ENCODE measurements around the gene KRT5.

The KRT5 gene

GRCh38 chr12:52539083-52539820, 19.1 kb upstream of the KRT5 start:
- no peak for DNase-seq (ENCODE audit: insufficient read length, low spot score)
- FAIRE-seq = no peak

- DNase-seq (ENCODE audit: insufficient read length, low spot score) (no peak), FAIRE-seq (no peak)
Measured at GRCh38 chr12:52537101-52537500, 16.9 kb upstream of the KRT5 start.

- no peak for FAIRE-seq
- no peak for DNase-seq (ENCODE audit: insufficient read length, low spot score)
Measured at GRCh38 chr12:52535574-52535973, 15.4 kb upstream of the KRT5 start.

GRCh38 chr12:52534482-52534881, 14.3 kb upstream of the KRT5 start:
- DNase-seq (ENCODE audit: insufficient read length, low spot score) = no peak

GRCh38 chr12:52533686-52534470, 13.7 kb upstream of the KRT5 start:
- no peak for DNase-seq (ENCODE audit: insufficient read length, low spot score)
- FAIRE-seq = no peak

More at GRCh38 chr12:52534482-52534881, 14.3 kb upstream of the KRT5 start:
- FAIRE-seq = no peak

- no peak for DNase-seq (ENCODE audit: insufficient read length, low spot score)
- FAIRE-seq = no peak
Measured at GRCh38 chr12:52532636-52533035, 12.4 kb upstream of the KRT5 start.

- FAIRE-seq = no peak
- no peak for DNase-seq (ENCODE audit: insufficient read length, low spot score)
Measured at GRCh38 chr12:52531566-52532300, 11.5 kb upstream of the KRT5 start.

- DNase-seq (ENCODE audit: insufficient read length, low spot score) (no peak), FAIRE-seq (no peak)
Measured at GRCh38 chr12:52530905-52531304, 10.7 kb upstream of the KRT5 start.

- FAIRE-seq (no peak), DNase-seq (ENCODE audit: insufficient read length, low spot score) (no peak)
Measured at GRCh38 chr12:52530366-52530765, 10.2 kb upstream of the KRT5 start.

GRCh38 chr12:52529846-52530245, 9.7 kb upstream of the KRT5 start:
- no peak for DNase-seq (ENCODE audit: insufficient read length, low spot score)
- no peak for FAIRE-seq

GRCh38 chr12:52529417-52529816, 9.2 kb upstream of the KRT5 start:
- DNase-seq (ENCODE audit: insufficient read length, low spot score) = no peak
- FAIRE-seq = no peak

GRCh38 chr12:52528641-52529143, 8.5 kb upstream of the KRT5 start:
- DNase-seq (ENCODE audit: insufficient read length, low spot score) (no peak), FAIRE-seq (no peak)

- DNase-seq (ENCODE audit: insufficient read length, low spot score) = no peak
Measured at GRCh38 chr12:52527121-52527800, 7.1 kb upstream of the KRT5 start.

GRCh38 chr12:52526511-52526951, 6.3 kb upstream of the KRT5 start:
- DNase-seq (ENCODE audit: insufficient read length, low spot score) (no peak), FAIRE-seq (no peak)

More at GRCh38 chr12:52527121-52527800, 7.1 kb upstream of the KRT5 start:
- no peak for FAIRE-seq

GRCh38 chr12:52525661-52526499, 5.7 kb upstream of the KRT5 start:
- FAIRE-seq (no peak), DNase-seq (ENCODE audit: insufficient read length, low spot score) (no peak)

- FAIRE-seq = no peak
- no peak for DNase-seq (ENCODE audit: insufficient read length, low spot score)
Measured at GRCh38 chr12:52524898-52525591, 4.9 kb upstream of the KRT5 start.

GRCh38 chr12:52524241-52524897, 4.2 kb upstream of the KRT5 start:
- no peak for DNase-seq (ENCODE audit: insufficient read length, low spot score)
- no peak for FAIRE-seq

GRCh38 chr12:52523824-52524223, 3.6 kb upstream of the KRT5 start:
- no peak for DNase-seq (ENCODE audit: insufficient read length, low spot score)
- no peak for FAIRE-seq
